T-helper 2 cell (primary cell): ENCODE results near the gene PTPRN2.

ENCODE experiments used
- DNase-seq, 5 experiments: peaks; one replicate each; pipeline versions ENCODE4 v3.0.0 to v3.0.0-alpha.2; 2012 to 2022

PTPRN2 gene

GRCh38 chr7:158486919-158487318 lies 100.7 kb downstream of the PTPRN2 start:
- DNase-seq: no peak

GRCh38 chr7:158484801-158485531 lies 102.7 kb downstream of the PTPRN2 start:
- DNase-seq: no peak

GRCh38 chr7:158482480-158482879 lies 105.1 kb downstream of the PTPRN2 start:
- DNase-seq: no peak

DNA sequence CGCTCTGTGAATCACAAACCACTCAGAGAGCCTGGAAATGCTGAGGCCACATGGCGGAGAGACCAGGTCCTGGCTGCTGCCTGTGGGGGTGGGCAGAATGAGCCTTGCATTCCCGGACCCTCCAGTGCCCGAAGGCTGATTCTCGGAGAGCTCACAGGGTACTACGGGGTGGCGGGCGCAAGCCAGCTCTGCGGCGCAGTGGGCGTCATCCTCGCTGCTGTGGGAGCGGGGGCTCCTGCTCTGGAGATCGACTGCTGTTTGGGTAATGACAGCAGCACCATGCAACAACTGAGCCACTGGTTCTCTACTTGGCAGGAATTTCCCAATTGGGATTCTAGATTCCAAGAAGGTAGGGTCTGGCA lies 108.0 kb downstream of the PTPRN2 start:
- no peak for DNase-seq

DNA sequence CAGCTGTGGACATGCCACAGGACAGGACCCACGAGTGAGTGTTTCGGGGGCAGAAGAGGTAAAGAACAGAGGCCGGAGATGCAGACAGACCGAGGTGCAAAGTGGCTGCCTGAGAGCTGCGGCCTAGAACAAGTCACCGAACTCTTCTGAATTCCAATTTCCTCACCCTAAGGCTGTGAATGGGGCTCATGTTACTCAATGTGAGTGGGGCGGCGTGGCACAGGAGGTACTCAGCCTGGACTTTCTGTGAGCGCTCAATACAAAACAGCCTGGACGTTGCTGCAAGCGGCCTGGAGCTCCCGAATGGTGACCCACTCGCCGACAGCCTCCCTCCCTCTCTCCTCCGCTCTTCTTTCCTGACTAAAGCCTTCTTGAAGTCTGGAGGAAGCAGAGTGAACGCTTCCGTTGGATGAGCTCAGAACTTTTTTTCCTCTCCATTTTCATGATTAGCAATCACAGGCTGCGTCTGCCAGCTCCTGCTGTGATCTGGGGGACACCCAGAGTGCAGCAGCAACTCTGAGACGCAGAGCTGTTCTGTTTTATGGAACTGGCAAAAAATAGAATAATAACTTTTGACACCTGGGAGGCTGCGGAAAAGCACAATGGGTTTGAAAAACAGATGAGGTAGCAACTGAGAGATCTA lies 108.5 kb downstream of the PTPRN2 start:
- DNase-seq: no peak

DNA sequence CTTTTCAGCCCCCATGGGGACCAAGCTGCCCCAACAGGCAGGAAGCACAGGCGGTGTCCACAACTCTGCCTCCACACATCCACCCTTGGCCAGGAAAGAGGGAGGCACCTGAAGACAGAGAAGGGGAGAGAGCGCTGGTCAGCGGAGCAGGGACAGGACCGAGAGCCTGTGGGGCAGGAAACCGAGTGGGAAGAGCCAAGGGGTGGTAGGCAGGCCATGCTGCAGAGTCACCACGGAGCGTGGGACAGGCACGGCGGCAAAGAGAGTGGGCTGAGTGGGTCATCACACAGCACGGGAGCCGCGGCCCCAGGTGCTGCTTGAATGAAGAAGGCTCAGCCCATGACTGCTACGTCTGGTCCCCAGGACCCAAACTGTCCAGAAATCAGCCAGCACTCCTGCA lies 109.8 kb downstream of the PTPRN2 start:
- no peak for DNase-seq

DNA sequence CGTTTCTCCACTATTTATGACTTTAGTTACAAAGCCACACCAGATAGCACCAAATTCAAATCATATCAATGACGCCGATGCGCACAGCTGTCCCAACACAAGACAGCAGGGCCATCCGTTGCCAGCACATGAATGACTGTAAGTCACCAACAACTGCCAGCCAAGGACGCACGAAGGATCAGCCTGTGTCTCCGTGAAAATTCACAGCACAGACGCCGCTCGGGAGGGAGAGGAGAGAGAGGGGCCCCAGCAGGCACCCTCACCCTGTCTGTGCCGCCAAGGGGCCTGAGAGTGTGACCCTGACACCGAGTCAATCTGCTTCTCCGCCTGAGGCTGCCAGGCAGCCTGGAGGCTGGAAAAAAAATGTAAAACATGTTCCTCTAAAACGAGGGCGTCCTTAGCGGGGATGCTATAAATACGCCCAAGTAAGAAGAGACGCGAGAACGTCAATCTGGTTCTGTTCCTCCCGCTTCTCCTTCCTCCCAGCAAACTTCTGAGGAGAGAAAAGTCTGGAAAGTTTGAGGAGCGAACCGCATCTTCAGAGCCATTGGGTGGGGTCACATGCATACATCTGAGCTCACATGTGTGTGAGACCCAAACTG lies 111.2 kb downstream of the PTPRN2 start:
- no peak for DNase-seq

- DNase-seq: no peak
Observed at GRCh38 chr7:158475679-158476052, 112.0 kb downstream of the PTPRN2 start.

DNA sequence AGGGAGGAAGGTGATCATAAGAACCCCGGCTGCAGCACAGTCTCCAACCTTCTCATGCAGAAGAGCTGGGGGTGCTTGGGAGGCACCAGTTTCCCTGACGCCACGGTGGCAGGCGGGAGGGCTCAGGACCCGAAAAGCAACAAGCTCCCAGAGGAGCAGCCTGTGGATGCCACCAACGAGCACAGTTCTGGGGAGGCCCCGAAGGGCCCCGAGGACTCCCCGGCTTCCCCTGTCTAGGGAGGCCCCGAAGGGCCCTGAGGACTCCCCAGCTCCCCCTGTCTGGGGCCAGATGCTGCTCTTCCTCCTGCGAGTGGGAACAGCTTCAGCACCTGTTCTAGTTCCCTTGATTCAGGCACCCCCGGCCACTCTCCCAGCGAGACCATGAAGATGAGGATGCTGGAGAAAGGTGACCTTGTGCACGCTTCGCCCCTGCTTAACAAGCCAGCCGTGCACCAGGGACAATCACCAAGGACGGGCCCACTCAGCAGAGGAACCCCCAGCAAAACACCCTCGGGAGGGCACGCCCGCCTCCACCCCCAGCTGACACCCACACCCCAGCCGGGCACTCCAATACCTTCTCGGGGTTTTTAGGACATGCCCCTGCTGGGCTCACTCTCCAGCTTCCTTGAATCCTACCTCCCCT lies 112.5 kb downstream of the PTPRN2 start:
- DNase-seq: no peak

DNA sequence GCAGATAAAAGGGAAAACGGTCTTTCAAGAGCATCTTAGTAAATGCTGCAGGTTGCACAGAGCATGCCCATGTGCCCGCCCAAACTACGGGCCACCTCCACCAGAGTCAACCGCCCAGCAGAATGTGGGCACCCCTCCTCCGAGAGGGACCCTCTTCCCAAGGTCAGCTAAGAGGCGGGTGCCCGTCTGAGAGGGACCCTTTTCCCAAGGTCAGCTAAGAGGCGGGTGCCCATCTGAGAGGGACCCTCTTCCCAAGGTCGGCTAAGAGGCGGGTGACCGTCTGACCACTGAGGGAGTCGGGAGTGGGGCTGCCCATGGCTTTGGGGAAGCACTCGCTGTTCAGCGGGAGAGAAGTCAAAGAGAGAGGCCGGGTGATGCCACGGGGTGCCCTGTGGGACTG lies 113.1 kb downstream of the PTPRN2 start:
- no peak for DNase-seq

DNA sequence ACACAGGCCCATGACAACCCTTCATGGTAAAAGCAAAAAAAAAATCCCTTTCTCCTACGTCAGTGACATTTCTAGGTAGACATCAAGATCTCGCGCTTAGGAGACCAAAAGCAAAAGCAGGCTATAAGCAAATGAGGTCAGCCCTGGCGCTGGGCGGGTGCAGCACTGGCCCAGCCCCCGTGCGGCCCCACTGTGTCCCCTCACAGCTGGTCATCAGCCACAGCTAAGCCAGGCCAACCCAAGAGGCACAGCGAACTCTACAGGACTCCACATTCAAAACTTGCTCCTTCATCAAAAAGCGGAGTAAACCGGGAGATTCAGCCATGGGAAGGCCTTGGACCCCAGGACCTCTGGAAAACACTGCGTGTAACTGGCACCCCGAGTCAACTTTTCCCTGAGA lies 113.7 kb downstream of the PTPRN2 start:
- no peak for DNase-seq

DNA sequence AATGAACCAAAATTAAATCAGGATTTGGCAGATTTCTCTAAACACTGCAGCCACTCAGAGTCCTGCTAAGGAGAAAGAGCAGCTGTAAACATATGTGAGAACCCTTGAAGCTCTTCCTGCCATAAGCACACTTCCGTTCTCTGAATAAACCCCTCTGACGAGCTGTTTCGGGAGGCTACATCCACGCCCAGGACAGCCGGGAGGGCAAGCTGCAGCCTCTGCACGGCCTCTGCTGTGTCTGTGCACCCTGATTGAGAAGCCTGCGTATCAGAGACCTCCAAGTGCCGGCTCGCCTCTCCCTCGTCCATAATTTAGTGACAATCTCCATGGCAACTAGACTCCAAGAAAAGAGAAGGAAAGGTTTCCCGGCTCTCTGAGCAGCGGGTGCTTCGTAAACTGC lies 114.4 kb downstream of the PTPRN2 start:
- DNase-seq: no peak

DNA sequence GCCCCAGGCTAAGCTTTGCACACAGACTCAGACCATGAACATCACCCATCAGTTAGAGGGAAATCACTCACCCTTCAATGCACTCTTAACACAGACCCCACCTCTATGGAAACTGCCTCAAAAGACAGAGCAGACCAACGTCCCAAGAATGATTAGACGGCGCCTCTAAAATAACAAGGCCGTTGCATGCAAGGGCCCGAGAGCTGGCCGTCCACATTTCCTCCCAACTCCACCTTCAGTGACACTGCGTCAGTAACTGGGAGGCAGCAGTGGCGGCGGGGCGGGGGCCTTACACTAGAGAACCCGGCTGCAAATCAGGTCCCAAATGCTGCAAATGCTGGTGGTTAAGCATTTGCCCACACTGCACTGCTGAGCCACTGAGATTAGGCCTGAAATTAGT lies 115.0 kb downstream of the PTPRN2 start:
- no peak for DNase-seq

GRCh38 chr7:158471716-158472115 lies 115.9 kb downstream of the PTPRN2 start:
- DNase-seq: no peak

- no peak for DNase-seq
Observed at GRCh38 chr7:158470336-158470735, 117.3 kb downstream of the PTPRN2 start.

DNA sequence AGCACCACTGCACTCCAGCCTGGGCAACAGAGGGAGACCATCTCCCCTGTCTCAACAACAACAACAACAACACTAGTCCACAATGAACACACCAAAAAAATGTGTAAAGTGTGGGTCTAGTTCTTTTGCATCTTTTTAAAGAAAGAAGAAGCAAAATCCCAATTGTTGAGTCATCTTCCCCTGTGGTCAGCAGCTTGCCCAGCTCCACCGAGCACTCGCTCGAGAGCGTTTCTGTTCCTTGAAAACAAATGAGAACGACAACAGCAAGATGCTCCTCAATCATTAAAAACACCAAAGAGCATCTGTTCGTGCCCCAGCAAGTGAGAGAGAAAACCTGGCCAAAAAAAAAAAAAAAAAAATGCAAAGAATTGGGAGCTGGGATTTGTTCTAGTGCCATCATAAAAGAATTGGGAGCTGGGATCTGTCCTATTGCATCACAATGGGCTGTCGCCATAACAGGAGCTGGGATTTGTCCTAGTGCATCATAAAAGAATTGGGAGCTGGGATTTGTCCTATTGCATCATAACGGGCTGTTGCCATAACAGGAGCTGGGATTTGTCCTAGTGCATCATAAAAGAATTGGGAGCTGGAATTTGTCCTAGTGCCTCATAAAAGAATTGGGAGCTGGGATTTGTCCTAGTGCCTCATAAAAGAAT lies 118.1 kb downstream of the PTPRN2 start:
- DNase-seq: no peak

GRCh38 chr7:158468700-158469296 lies 118.8 kb downstream of the PTPRN2 start:
- no peak for DNase-seq

DNA sequence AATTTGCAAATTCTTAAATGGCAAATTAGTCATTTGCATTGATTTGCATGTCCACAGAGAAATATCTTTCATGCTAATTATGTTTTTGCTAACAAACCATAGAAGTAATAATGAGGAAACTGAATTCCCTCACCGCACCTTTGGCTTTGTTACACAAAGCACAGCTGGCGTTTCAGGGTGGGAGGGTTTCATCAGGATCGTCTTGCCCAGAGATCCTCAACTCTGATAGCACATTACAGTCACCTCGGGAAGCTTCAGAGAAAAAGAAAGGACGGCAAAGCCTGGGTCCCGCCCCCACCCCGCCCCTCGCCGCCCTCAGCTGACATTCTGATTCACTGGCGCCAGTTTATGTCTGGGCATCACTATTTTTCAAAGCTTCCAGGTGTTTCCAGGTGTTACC lies 119.4 kb downstream of the PTPRN2 start:
- no peak for DNase-seq

GRCh38 chr7:158467562-158467961 lies 120.1 kb downstream of the PTPRN2 start:
- DNase-seq: no peak

DNA sequence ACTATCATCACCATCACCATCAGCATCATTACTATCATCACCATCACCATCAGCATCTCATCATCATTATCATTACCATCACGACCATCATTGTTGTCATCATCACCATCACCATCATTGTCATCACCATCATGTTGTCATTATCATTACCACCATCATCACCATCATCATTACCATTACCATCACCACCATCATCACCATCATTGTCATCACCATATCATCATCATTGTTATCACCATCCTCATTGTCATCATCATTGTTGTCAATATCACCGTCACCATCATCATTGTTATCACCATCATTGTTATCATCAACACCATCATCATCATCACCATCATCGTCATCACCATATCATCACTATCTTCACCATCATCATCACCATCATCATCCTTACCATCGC lies 124.3 kb downstream of the PTPRN2 start:
- DNase-seq: no peak

DNA sequence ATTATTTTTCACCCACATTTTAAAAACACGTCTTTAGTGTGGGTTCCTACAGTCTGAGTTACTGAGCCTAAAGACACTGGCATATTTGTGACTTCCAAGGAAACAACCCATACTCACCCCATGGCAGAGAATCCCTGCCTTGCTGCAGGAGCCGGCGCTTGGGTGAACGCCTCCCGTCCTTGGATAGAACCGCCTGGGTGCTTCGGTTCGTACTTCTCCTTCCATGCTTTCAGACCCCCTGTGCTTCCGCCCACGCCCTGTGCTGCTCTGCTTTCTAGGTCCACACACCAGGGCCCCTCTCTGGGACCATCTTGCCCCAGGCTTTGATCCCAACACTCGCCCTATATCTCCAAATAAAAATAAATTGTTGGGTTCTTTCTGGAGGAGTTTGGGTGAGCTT lies 125.8 kb downstream of the PTPRN2 start:
- no peak for DNase-seq

DNA sequence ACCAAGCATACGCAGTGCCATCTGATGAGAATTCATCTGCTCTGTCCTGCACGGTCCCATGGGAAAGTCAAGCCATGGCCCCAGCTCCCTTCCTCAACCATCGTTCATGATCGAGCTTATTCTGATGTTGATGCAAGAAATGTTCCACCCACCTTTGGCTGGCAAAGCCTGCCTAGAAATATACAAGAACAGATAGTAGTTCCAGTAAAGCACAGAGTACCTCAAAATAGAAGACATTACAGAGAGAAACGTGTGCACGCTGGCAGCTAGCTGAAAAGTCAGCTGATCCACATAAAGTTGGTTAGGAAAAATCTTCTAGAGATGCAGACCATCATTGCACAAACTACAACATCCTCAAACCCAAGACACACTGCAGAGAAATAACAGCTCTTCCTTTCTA lies 127.0 kb downstream of the PTPRN2 start:
- DNase-seq: no peak

GRCh38 chr7:158458716-158459282 lies 128.8 kb downstream of the PTPRN2 start:
- no peak for DNase-seq
